ENCODE measurements around the gene COTL1.

Gene COTL1

GRCh38 chr16:84555418-84556196 is 62.3 kb downstream of the COTL1 start:
- no peak for TF ChIP-seq CTCF (conservative IDR thresholded peaks at IDR 0.05)
- H3K27ac ChIP-seq: no peak overlapping the region

GRCh38 chr16:84554627-84555328 is 63.1 kb downstream of the COTL1 start:
- H3K27ac ChIP-seq: no peak overlapping the region

GRCh38 chr16:84553873-84554399 is 63.9 kb downstream of the COTL1 start:
- H3K27ac ChIP-seq: no peak overlapping the region
- no peak for TF ChIP-seq CTCF (conservative IDR thresholded peaks at IDR 0.05)

More at GRCh38 chr16:84554627-84555328, 63.1 kb downstream of the COTL1 start:
- TF ChIP-seq CTCF (conservative IDR thresholded peaks at IDR 0.05): no peak

GRCh38 chr16:84552135-84552534 is 65.7 kb downstream of the COTL1 start:
- TF ChIP-seq CTCF (conservative IDR thresholded peaks at IDR 0.05): no peak
- H3K27ac ChIP-seq: no peak overlapping the region

GRCh38 chr16:84550096-84550495 is 67.8 kb downstream of the COTL1 start:
- TF ChIP-seq CTCF (conservative IDR thresholded peaks at IDR 0.05): no peak
- no peak overlapping the region for H3K27ac ChIP-seq

GRCh38 chr16:84548971-84549844 is 68.7 kb downstream of the COTL1 start:
- TF ChIP-seq CTCF (conservative IDR thresholded peaks at IDR 0.05): no peak
- H3K27ac ChIP-seq: no peak overlapping the region

GRCh38 chr16:84548508-84548907 is 69.4 kb downstream of the COTL1 start:
- TF ChIP-seq CTCF (conservative IDR thresholded peaks at IDR 0.05): no peak
- H3K27ac ChIP-seq: no peak overlapping the region

All from VCaP (cell line).